ENCODE data around the gene ADAP1.
"Not testable (repeated sequence)": the region's sequence is repeated elsewhere in the genome, so short reads cannot be mapped to it uniquely, and the experiment has no call there.

Gene ADAP1

DNA sequence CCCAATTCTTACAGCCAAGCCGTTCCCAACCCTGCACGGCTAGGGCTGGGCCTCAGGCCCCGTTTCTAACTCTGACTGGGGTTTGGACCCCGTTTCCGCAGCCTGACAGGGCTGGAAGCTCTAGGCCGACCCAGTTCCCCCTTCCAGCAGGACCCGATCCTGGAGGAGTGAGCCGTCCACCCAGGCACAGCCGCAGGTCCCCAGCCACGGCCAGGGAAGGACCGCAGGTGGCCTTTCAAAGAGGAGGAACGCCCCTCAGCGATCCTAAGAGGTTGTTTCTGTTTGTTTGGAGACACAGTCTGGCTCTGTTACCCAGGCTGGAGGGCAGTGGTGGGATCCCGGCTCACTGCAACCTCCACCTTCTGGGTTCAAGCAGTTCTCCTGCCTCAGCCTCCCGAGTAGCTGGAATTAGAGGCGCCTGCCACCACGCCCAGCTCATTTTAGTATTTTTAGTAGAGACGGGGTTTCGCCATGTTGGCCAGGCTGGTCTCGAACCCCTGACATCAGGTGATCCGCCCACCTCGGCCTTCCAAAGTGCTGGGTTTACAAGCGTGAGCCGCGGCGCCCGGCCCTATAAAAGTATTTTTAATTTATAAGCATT lies 78.9 kb downstream of the ADAP1 start:
- no peak for DNase-seq

DNA sequence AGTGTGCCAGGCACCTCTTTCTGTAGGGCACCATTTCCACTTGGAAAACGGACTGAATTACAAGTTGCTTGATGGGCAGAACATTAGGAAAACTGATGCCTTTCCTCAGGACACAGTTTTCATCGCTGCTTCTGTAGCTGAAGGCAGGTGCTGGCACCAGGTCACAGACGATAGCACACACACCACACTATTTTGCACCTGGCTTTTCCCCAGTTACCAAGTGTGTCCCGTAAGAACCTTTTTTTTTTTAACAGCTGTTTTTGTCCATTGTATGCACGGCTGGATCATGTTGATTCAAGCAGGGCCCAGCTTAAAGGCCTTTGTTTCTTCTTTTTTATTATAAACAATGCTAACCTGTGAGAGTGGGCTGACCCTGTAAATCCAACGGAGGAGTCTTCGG lies 79.4 kb downstream of the ADAP1 start:
- no peak for DNase-seq

DNA sequence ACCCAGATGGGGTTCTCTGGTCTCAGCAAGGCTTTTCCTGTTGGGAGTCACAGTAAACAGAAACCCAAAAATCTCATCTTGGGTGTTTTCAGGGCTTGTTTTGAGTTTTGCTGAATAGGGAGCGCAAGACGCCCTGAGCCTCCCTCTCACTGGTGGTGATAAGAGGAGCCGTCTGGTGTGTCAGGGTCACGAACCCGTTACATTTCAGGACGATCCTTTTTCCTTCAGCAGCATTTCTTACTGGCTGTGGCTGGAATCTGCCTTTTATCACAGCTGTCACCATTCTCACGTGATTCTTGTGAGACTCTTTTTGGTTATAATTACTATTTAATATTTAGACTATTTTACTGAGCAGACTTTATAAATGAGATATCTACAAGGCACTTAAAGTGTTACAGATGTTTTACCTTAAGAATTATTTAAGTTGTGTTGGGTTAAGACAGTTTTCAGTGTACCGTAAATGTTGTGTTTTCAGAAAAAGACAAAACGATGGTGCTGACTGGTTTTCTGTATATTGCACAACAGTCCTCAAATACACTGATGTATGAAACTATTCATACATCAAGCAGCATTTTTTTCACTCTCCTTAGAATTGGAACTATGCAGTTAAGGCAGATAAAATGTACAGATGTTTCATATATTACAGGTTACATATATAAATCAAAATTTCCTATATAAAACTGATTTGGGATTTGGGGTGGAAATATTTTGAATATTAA lies 80.3 kb downstream of the ADAP1 start:
- DNase-seq: no peak

DNA sequence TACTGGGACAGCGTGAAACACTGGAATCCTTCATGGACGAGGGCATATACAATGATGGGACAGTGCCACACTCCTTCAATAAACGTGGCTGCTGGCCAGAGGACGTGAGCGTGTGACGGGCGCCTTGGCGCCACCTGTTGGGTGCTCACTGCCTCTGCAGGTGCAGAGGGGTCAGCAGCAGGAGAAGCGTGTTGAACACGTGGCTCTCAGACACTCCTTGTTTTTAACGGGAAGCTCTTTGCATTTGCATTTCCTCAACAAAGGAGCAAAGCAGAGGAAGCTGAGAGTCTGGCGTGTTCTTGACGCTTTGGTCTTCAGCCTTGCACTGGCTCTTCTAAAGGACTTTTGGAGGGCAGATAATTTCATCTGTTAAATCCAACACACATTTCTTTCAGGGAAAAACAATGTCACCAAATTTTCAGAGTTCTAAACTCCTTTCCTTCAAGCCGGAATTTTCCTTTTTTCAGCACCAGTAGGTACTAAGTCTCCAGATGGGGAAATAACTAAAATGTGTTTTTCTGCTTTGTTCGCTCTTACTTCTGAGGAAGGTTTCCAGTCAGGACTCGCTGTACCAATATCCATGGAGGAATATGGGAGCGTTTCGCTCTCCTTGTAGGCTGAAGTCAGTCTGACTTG lies 81.0 kb downstream of the ADAP1 start:
- peak; percentile 77 for DNase-seq

DNA sequence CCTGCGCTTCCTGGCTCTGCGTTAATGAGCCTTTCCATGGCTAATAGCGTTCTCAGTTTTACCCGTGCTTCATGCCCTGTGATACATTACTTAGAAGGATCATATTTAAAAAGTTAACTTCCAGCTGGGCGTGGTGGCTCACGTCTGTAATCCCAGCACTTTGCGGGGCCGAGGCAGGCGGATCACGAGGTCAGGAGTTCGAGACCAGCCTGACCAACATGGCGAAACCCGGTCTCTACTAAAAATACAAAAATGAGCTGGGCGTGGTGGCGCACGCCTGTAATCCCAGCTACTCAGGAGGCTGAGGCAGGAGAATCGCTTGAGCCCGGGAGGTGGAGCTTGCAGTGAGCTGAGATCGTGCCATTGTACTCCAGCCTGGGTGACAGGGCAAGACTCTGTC lies 81.8 kb downstream of the ADAP1 start:
- DNase-seq: not testable (repeated sequence)

DNA sequence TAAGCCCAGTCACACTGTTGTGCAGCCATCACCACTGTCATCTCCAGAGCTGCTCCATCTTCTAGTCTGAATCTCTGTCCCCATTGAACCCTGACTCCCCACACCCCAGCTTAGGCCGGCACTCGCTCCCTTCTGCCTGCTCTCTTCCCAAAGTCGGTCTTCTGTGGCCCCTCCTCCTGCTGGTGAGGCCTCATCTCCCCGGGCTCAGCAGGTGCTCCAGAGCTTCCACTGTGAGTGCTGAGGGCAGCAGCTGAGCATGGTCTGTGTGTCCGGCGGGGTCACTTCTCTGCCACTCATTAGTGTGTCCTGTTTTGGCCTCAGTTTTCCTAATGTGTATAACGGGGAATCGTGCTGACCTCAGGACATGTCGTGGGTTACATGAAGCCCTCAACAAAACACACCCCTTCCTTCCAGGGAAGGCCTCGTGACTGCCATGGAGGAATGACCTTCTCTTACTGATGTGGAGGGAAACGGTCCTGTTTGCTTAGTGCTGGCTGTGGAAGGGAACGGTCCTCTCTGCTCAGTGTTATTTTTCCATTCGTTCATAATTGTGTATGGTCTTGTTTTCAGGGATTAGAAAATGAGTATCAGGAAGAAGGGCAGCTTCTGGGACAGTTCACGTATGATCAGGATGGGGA lies 82.5 kb downstream of the ADAP1 start:
- no peak for DNase-seq

DNA sequence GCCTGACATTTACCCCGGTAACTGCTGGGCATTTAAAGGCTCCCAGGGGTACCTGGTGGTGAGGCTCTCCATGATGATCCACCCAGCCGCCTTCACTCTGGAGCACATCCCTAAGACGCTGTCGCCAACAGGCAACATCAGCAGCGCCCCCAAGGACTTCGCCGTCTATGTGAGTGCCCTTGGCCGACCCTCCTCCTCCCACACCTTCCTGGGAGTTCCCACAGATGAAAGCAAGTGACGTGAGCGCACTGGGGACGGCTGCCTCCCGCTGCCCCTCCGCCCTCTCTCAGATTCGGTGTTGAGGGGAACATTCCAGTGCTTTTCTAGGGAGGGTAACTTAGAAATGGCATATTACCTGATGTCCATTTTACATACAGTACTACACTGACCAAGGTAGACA lies 85.1 kb downstream of the ADAP1 start:
- DNase-seq: no peak

DNA sequence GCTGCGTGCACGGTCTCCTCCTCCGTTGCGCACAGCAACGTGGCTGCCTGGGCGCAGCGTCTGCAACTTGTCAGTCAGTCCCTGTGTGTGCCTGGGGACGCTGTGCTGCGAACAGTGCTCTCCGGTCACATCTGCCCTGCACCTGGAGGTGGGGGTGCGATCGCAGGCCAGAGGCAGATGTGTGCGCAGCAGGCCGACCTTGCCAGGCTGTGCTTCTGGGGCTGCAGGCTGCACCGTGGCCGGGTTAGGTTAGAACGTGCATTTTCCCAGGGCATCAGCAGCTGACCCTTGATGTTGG lies 86.3 kb downstream of the ADAP1 start:
- DNase-seq: no peak

DNA sequence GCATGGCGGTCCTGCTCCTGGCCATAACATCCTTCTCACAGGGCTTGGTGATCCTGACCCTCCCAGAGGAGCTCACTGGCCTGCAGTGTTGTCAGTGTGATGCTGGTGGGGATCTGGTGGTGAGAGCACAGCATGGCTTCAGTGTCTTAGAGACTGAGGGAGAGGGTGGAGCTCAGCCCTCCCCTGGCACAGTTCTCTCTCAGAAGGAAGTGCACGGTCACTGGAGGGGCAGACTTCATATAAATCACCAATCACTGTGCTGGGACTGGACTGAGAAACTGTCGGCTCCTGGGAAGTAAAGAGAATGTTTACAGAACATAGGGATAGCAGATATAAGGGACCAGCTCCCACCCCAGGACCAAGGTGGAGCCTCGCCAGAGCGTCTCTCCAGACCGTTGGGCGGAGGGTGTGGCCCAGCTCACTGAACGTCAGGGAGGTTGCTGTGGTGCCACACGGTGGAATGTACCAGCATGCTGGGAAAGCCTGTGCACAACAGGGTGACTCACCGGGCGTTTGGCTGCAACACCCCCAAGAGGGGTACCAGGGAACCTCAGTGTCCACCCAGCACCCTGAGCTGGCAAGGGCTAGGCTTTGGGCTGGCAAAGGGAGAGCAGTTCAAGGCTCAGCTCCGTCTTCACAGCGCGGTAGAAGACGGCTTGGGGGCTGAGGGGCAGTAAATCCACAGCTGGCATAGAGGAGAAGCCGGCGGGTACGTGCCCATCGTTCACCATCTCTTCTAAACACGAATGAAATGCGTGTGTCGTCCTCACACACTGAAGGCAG lies 86.9 kb downstream of the ADAP1 start:
- DNase-seq: no peak

DNA sequence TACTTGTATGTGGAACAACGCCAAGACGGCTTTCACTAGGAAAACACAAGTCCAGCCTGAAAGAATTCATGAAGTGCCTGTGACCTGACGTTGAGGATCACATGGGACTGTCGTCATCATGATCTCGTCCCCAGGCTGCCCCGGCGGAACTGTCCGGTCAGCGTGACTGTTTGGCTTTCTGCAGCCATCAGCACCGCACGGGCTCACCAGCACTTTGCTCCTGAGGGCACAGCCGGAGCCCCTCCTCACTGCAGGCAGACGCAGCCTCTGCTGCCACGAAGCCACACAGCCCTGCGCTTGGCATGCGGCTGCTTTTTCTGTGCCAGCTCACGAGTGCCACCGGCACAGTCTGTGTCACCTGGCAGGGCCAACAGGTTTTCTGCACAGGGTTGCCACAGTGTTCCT lies 87.5 kb downstream of the ADAP1 start:
- no peak for DNase-seq

DNA sequence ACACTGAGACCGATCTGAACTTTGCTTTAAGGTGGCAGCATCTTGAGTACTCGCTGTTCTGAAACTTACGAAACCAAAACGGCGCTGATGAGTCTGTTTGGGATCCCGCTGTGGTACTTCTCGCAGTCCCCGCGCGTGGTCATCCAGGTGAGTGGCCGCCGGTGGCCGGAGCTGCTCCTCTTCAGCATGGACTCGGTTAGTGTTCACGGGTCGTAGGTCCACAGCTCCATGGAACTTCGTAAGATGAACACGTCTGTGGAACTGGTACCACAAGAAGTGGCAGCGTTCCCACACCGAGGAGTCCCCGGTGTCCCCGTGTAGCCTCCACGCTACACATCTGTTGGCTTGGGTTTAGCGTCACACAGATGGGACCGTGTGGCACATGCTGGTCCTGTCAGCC lies 88.6 kb downstream of the ADAP1 start:
- DNase-seq: no peak

DNA sequence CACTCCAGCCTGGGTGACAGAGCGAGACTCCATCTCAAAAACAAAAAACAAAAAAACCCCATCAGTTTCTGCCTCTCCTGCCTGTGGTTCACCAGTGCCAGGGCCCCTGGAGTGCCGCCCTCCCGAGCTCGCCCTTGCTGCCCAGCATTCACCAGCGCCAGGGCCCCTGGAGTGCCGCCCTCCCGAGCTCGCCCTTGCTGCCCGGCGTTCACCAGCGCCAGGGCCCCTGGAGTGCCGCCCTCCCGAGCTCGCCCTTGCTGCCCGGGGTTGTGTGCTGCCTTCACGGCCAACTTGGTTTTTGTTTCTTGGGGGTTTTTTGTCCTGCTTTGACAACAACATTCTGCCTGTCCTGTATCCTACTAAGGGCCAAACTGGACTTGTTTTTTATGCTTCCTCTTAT lies 91.4 kb downstream of the ADAP1 start:
- no peak for DNase-seq

DNA sequence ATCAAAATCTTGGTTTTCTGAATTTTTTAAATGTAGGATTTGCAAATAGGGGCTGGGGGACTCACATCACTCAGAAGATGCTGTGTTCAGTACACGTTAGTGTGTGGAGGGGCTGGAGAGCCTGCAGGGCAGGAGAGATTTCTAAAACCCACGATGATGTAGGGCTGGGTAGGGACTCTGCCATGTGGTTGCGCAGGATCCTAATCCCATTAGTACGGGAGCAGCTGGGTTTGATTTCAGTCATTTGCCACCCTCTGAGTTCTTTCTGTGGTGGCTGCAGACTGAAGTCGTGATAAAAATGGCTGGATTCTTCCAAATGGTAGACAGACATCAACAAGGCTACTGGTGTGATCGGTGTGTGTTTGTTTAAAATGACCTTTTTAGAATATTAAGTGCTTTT lies 92.3 kb downstream of the ADAP1 start:
- DNase-seq: no peak

DNA sequence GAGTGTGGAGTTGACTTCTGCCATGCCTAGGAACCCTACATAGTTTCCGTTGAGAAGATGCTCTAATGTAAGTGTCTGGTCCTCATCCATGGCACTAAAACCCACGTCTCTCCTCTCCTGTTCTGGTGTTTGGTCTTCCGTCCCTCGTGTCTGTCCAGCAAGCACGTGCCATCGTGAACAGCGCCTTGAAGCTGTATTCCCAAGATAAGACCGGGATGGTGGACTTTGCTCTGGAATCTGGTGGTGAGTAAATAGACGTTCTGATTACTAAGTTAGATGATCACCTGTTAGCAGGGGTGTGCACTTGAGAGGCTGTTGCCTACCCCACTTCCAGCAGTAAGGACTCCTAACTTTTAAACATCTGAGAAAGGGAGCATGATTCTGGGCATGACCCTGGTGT lies 93.3 kb downstream of the ADAP1 start:
- DNase-seq: no peak

DNA sequence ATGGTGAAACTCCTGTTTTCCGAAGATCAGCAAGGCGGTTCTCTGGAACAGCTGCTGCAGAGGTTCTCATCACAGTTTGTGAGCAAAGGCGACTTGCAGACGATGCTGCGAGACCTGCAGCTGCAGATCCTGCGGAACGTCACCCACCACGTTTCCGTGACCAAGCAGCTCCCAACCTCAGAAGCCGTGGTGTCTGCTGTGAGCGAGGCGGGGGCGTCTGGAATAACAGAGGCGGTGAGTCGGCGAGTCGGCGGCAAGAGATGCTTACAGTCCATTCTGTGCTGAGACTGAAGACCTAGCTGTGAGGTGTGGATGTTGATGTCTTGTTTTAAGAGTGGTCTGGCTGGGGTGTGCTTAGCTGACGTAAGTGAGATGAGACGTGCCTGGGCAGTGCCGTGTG lies 94.3 kb downstream of the ADAP1 start:
- no peak for DNase-seq

DNA sequence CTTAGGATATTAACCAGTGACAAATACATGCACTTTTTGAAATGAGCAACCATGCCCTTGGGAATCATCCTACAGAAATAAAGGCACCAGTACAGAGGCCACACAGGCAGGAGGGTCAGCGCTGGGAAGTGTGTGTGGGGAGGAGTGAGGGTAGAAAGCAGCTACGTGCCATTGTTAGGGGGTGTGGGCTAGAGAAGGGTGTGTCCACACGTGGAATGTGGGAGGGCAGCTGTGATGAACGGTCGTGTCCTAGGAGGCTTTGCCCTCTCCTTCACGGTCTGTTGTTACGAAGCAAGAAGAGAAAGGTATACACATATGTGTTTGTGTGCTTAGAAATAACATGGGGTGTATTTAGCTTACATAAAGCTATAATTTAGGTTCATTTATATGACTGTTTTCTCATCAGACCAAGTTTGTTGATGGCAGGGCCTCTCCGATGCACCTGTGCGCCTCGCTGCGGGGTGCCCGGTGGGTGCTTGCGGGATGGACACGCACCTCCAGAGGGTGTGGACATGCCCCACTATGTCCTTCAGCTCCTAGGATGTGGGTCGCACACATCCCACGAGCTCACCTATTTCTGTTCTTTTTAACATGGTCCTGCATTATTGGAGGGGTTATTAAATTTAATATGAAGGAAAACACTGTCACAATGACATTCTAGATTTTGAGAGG lies 95.0 kb downstream of the ADAP1 start:
- no peak for DNase-seq

DNA sequence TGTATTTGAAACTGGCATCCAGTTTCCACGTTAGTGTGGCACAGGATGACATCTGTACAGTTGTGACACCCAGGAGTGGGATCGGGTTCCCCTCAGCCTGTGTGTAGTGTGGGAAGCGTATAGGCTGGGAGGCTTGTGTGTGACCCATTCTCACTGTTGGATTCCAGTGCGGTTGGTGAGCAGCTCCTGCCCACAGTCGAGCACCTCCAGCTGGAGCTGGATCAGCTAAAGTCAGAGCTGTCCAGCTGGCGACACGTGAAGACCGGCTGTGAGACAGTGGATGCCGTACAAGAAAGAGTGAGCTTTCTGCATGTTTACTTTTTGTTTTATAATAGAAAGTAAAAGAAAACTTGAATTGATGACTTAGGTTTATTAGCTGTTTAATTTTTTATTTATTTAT lies 96.8 kb downstream of the ADAP1 start:
- DNase-seq: no peak

DNA sequence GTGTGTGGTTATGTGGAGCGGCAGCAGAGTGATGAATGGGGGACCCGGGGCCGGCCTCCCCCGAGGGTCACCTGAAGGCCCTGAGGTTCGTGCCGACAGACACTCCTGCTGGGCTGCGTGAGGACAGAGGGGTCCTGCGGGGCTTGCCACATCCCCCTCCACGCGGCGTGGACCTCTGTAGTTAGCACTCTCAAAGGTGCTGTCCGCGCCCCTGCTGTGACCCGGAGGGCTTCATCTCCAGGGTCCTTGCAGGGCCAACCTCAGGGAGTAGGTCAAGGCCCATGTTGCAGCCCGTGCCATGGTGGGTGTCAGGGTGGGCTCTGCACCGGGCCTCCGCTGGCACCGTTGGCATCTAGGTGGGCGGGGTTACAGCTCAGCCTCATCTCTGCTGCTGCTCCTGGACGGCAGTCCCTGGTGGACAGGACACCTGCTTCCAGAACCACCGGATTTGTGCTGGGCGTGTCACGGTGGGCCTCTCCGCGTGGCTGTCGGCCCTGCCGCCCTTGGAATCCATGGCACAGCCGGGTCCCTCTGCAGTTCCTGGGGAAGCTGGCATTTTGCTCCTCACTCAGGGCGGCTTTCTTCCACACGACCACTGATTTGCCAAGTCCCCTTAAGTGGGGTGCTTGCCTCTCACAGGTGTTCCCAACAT lies 97.9 kb downstream of the ADAP1 start:
- no peak for DNase-seq

DNA sequence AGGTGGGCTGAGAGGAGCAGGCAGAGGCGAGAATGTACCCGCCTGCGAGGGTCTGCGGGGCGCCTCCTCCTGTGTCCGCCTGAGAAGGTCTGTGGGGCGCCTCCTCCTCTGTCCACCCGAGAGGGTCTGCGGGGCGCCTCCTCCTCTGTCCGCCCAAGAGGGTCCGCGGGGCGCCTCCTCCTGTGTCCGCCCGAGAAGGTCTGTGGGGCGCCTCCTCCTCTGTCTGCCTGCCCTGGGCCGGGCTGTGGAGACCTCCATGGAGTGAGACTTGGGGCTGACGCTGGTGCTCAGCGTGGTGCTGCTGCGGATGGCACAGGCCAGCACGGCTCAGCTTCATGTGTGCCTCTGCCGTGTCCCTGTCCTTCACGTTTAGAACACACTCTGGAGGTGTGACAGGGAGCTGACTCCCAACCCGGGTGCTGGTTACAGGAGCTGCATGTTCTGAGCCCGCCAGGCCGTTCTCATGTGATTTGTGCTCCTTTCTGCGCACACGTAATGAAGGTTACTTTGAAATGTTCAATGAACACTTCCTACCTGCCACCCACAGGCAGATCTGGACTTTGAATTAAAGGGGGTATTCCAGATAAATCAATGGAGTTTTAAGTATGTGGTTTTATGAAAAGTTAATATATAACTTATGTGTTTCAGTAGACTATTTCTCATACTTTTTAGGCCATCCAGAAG lies 98.7 kb downstream of the ADAP1 start:
- no peak for DNase-seq

DNA sequence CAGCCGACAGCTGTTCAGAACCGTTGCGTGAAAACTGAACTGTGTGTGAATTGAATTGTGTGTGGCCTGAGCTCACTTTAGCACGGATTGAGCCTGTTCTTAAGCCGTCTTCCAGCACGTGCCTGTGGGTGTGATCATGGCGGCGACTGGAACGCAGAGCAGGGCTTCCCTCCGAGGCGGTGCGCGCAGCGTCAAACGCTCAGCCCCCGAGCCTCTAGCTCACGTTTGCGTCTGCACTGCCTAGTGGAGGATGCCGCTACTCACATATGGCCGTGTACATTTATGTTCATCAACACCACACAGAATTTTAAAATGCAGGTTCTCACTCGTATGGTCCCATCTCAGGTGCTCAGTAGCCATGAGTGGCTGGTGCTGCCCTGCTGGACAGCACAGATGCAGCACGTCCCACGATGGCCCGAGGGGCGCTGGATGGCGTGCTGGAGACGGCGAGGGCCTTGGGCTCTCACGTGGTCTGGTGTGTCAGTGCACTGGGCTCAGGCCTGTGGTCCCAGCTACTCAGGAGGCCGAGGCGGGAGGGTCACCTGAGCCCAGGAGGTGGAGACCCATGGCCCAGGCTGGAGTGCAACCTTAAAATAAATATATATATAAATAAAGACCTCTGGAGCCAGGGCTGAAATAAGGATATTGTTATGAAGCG lies 100.2 kb downstream of the ADAP1 start:
- no peak for DNase-seq
